EH (cell line): ENCODE data around the gene RAB7A.
A peak's percentile ranks its signal among the peaks of the same experiment; 100 is the strongest.
"Not testable (repeated sequence)": the region's sequence is repeated elsewhere in the genome, so short reads cannot be mapped to it uniquely, and the experiment has no call there.

Source experiments
- DNase-seq: peaks from one replicate; pipeline ENCODE4 v3.0.0-alpha.2; 2015; ENCODE audit warnings: low read depth

The RAB7A gene

DNA sequence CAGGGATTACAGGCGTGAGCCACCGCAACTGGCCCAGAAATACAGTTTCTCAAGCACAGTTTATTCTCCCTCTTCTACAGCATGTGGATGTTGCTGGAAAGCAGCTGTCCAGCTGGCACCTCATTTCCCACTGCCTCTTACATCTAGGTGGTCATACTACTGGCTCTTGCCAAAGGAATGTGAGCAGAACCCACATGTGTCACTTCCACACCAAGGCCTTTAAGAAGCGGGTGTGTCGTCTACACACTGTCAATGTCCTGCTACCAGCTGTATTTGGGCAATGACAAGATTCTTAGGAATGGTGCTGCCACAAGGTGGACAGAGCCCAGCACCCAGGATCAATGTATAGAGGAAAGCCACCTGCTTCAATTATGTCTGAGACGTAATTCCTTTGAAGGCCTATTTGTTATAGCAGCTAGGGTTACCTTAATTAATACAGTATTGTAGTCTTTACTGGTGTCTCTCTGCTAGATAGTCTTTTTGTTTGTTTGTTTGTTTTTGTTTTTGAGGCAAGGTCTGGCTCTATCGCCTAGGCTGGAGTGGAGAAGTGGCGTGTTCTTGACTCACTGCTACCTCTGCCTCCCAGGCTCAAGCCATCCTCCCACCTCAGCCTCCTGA lies 15.1 kb upstream of the RAB7A start:
- DNase-seq, result no peak

DNA sequence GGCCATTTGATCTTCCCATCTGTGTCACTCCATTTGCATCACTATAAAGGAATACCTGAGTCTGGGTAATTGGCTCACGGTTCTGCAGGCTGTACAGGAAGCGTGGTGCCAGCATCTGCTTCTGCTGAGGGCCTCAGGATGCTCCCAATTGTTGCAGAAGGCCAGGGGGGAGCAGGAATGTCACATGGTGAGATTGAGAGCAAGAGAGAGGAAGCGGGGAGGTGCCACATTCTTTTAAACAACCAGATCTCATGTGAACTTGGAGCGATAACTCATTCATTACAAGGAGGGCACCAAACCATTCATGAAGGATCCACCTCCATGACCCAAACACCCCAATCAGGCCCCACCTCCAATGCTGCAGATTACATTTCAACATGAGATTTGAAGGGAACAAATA lies 13.1 kb upstream of the RAB7A start:
- DNase-seq, result no peak

DNA sequence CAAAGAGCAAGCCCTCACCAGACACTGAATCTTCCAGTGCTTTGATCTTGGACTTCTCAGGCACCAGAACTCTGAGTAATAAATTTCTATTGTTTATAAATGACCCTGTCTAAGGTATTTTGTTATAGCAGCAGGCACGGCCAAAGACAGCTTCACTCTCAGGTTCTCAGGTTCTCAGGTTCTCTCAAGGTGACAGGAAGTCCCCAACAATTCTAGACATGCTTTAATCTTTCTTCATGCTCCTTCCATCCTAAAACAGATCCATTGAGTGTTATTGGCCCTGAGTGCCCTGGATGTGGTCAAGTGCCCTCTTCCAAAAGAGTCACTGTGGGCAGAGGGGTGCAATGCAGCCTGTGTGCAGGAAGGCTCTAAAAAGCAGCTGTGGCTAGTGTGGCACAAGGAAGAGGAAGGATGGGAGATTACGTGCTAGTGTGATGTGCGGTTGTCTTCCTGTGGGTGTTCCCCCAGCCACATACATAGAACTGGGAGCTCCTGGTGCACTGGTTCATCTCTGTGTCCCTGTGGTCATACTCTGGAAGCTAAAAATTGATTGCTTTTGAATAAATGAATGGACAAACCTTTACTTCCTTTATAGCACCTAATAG lies 11.0 kb upstream of the RAB7A start:
- DNase-seq, result no peak

DNA sequence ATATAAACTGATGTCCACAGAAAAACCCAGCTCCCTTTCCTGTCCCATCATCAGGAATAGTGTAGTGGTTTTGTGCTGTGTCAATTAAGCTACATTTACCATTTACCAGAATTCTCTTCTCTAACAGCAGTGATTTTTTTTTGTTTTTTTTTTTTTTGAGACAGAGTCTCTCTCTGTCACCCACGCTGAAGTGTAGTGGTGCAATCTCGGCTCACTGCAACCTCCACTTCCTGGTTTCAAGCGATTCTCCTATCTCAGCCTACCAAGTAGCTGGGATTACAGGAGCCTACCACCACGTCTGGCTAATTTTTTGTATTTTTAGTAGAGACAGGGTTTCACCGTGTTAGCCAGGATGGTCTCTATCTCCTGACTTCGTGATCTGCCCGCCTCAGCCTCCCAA lies 7.1 kb upstream of the RAB7A start:
- DNase-seq, result not testable (repeated sequence)

DNA sequence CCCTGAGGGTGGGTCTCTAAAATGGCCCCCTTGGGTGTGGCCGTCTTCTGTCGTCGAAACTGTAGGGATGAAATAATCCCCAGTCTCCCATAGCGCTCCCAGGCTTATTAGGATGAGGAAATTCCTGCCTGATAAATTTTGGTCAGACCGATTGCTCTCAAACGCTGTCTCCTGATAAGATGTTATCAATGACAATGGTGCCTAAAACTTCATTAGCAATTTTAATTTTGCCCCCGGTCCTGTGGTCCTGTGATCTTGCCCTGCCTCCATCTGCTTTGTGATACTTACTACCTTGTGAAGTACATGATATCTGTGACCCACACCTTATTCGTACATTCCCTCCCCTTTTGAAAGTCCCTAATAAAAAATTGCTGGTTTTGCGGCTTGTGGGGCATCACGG lies 5.1 kb upstream of the RAB7A start:
- no peak for DNase-seq

DNA sequence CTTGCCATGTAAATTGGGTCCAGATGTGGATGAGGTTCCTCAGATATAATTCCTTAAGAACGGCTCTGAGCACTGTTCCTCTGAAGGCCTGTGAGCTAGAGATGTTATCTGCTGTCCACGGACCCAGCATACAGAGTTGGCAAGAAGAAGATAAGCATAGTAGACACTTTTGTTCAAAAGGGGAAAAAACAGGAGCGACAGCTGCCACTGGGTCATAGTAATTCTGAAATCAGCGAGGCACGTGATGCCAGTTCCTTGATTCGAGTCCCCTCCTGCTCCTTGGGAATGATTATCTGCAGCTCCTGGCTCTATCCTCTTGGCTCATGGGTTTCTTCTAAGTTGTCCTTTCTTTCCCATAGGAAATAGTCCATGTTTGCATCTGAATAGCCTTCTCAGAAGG lies 2.5 kb upstream of the RAB7A start:
- DNase-seq, result no peak

DNA sequence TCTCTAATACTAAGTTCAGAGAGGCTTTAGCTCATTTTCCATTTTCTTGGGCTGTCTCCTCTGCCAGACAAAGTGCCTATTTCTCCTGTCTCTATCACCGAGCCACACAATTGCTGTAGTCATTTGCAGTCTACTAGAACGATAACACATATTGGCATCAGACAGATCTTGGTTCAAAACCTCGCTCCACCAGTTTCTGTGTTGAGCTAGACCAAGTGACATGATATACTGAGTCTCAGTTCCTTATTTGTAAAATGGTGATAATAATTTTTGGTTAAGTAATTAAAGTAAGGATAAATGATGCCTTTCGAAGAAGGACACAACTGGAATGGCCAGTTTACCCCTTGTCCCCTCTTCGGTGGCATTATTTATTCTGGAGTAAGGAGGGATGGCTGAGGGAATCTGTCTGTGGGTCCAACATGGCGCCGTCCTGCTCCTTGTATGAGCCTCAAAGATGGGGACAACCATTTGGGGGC lies 398 bp upstream of the RAB7A start:
- DNase-seq, result no peak

DNA sequence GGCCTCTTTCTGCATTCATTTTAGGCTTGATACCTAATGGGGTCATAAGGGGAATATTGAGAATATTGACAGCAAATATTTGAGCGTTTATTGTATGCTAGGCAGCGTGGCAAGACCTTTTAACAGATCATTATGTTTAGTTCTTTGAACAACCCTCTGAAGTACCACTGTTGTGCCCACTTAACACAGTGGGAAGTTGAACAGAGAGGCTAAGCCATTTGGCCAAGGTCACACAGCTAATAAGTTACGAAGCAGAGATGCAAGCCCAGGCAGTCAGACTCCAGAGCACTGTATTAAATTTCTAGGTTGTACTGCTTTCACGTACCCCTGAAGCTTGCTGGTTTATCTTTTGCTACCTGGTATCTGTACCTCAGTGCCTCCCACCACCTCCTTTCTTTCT lies 1.1 kb downstream of the RAB7A start:
- DNase-seq, result no peak

DNA sequence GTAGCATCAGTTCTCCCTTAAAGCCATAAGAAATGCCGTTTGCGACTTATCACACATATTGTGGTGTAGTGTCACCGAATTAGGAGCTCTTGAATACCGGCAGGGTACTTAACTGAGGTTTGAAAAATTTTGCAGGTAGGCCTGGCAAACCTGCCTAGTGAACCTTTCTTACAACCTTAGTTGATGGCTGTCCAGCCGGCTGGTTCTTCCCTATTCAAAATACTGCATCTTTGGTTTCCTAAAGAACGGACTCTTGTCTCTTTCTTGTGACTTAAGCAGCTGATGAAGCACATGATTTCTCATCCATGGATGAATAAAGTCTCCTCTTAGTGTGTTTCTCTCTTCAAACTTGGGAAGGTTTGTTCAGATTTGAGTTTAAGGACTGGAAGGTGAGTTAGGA lies 1.5 kb downstream of the RAB7A start:
- DNase-seq, result no peak

DNA sequence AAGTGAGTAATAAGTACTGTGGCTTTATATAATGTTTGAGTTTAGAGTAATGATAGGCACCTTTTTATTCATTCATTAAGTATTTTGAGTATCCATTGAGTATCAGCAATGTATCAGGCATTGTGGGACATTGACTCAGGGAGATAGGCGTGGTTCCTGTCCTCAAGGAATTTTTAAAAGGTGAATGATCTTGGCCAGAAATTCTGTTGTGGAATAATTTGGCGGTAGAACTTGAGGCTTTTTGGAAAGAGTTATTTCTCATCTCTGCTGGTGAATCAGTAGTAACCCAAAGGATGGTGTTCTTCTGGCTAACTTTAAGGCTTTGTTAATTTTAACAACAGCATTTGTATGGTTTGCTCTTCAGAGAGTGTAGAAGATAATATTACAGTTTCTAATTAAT lies 2.0 kb downstream of the RAB7A start:
- DNase-seq, result peak; percentile 32

DNA sequence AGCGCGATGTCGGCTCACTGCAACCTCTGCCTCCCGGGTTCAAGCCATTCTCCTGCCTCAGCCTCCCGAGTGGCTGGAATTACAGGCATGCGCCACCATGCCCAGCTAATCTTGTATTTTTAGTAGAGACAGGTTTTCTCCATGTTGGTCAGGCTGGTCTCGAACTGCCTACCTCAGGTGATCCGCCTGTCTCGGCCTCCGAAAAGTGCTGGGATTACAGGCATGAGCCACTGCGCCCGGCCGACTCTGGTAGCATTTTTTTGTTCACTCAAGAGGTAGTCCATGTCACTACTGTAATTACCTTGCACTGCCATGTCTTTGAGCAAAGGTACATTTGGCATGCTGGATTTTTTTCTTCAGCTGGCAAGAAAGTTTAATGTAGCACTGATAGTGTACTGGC lies 2.5 kb downstream of the RAB7A start:
- DNase-seq, result not testable (repeated sequence)

DNA sequence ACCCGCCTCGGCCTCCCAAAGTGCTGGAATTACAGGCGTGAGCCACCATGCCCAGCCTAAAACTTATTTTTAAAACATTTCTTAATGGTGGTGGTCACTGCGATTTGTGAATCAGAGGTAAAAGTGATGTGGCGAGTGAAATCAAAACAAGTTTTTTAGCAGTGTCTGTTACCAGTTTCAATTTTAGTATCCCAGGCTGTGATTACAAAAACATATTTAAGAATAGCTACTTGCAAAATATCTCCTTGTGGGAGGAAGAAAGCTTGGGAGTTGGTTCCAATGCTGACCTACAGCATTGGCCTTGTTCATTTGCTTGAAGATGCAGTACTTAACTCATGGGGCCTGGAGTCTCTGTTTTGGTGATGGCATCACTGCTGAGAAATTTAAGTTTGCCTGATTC lies 4.5 kb downstream of the RAB7A start:
- DNase-seq, result no peak

DNA sequence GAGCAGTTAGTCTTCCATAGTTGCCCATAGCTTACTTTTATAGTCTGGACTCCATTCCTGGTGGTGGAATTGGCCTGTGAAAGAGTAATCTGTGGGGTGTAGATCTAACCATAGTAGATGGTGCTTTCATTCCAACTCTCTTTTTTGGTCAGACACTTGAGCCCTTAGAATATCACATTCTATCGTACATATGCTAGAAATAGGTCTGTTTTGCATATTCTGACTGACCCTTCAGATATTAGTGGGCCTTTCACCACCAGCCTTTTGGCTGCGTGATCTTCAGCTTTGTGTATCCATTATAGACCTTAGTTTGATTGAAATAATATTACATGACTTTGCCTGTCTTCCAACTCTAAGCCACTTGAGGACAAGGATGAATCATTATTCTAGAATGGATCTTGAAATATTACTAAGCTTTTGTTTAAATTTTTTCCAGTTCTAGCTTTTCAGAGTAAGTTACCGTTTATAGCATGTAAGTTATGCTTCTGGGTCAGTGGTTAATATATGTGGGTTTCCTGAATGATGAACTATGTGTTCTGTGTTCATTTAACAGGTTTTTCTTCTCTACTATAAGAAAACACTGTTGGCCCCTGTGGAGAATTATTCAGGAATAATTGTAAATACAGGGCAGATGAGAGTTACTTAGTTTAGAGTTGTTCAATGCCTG lies 8.7 kb downstream of the RAB7A start:
- peak; percentile 26 for DNase-seq

DNA sequence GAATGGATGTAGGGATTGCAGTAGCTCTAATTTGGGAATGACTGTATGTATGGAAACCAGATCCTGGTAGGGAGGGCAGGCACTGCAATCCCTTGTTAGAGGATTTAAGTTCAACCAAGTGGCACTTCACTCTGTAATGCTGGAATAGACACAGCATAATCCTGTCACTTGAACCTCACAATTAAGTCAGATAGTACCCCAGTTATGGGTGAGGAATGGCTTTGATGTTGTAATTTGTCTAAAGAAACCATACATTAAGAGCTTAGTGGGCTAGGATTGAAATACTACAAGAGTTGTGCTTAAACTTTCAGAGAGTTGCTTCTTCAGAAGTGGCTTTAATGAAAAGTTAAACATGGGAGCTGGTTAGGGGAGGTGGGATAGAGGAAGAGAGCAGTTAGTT lies 9.3 kb downstream of the RAB7A start:
- DNase-seq, result no peak

DNA sequence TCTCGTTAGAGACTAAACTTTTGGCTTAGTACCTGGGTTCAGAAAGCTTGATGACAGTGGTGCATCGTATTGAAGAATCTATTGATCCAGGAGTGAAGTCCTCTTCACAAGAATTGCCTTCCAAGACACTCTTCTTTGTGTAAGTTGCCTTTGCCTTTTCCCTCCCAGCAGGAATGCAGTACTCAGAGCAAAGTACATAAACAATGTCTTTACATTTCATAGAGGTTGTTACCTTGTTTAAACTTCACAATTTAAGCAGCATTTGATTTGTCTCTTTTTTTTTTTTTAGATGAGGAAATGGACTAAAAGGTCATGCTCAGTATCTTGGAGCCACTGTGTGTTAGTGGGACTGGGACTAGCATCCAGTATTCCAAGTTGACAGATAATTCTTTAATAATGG lies 9.9 kb downstream of the RAB7A start:
- DNase-seq, result no peak

DNA sequence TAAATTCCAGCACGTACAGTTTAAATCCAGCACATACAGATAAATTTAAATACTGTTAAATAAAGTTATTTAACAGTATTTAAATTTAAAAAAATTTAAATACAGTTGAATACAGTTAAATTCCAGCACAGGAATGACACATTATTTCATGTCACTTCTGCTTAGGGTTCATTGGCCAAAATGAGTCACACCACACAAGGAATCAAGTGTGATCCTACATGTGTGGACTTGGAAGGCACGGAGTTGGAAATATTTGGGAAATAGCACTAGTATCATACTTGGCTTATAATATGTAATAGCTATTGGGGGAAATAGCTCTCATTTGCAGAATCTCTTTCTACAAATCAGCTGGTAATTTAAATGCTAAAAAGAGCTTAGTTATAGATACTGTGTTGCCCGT lies 10.6 kb downstream of the RAB7A start:
- DNase-seq, result peak; percentile 71

DNA sequence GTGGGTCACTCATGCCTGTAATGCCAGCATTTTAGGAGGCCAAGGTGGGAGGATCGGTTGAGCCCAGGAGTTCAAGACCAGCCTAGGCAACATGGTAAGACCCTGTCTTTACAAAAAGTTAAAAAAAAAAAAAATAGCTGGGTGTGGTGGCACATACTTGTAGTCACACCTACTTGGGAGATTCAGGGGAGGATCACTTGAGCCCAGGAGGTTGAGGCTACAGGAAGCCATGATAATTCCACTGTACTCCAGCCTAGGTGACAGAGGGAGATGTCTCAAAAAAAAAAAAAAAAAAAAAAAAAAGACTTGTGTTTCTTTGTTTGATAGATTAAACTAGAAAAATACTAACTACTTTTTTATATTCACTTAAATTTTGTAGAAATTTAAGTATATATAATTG lies 14.6 kb downstream of the RAB7A start:
- no peak for DNase-seq

DNA sequence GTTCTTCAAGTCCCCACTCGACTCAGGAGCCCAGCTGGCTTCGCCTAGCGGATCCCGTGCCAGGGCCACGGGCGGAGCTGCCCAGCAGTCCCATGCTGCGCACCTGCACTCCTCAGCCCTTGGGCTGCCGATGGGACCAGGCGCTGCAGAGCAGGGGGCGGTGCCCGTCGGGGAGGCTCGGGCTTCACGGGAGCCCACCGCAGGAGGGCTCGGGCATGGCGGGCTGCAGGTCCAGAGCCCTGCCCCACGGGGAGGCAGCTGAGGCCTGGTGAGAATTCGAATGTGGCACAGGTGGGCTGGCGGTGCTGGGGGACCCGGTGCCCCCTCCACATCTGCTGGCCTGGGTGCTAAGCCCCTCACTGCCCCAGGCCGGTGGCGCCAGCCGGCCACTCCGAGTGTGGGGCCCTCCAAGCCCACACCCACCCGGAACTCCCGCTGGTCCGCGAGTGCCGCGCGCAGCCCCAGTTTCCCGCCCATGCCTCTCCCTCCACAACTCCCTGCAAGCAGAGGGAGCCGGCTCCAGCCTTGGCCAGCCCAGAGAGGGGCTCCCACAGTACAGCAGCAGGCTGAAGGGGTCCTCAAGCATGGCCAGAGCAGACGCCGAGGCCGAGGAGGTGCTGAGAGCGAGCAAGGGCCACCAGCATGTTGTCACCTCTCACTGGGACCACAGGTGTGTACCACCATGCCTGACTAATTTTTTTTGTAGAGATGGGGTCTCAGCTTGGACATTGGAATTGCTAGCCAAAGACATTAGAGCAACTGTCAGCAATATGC lies 17.0 kb downstream of the RAB7A start:
- DNase-seq, result no peak

DNA sequence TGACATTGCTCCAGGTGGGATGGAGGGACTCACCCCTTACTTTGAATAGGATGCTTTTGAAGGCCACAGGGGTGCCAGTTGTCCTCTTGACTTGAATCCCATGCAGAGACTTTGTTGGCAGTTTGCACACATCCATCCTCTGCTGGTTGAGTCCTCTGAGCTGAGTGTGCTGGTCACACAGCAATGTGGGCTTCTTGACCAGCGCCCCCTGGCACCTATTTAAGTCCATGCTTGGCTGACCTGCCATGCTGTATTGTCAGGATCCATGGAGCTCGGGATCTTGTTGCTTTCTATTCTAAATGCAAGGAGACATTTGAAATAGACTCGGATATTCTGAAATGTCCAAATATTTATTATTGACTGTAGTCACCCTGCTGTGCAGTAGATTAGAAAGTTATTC lies 19.8 kb downstream of the RAB7A start:
- DNase-seq, result no peak

DNA sequence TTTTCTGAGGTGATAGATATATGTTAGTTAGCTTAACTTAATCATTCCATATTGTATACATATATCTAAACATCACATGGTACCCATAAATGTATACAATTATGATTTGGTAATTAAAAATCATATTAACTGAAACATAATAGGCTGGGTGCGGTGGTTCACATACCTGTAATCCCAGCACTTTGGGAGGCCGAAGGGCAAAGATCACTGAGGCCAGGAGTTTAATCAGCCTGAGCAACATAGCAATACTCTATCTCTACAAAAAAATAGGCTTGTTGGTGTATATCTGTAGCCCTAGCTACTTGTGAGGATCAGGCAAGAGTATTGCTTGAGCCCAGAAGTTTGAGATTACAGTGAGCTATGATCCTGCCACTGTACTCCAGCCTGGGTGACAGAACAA lies 20.9 kb downstream of the RAB7A start:
- DNase-seq, result no peak

DNA sequence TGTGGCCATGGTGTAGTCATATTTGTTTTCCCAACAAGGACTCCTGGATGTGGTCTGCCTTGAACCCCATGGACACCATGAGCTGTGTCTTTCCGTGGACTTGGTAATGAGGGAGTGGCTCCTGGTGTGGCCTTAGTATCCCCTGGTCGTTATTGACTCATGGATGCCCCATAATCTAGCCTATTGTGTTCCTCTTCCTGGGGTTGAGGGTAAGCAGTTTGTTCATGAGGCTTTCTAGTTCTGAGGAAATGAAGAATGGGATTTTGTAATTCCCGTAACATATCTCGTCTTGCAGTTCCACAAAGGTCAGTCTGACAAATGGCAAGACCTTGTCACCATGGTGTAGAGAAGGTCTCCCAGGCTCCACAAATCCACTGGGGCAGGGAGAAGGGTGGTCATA lies 22.6 kb downstream of the RAB7A start:
- no peak for DNase-seq

DNA sequence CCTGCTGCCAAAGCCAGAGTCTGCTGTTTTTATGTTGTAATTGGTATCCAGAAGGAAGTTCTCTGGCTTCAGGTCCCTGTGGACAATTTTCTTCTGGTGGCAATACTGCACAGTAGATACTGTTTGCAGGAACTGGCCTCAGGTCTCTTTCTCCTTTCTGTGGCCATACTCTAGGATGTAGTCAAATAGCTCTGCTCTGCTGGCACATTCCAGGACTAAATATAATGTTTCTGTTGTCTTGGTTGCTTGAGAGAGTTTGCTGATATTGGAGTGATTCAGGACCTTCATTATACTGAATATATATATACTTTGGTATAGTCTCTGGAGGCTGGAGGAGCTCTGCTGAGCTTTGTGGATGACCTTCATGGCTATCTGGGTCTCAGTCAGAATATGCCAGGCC lies 23.1 kb downstream of the RAB7A start:
- no peak for DNase-seq

DNA sequence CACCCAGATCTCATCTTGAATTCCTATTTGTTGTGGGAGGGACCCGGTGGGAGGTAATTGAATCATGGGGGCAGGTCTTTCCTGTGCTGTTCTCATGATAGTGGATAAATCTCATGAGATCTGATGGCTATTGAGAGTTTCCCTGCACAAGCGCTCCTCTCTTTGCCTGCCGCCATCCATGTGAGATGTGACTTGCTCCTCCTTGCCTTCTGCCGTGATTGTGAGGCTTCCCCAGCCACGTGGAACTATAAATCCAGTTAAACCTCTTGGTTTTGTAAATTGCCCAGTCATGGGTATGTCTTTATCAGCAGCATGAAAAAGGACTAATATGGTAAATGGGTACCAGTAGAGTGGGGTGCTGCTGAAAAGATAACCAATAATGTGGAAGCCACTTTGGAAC lies 23.6 kb downstream of the RAB7A start:
- DNase-seq, result not testable (repeated sequence)
